GM19043 (cell line): ENCODE data around the gene HPD.

ENCODE experiments used
- ATAC-seq: cut with Tn5 transposase; IDR thresholded peaks from one replicate; pipeline ENCODE4 v1.9.1; 2021; ENCODE audit warnings: low read depth; ENCODE audit not compliant: unreplicated experiment

The HPD gene

GRCh38 chr12:121829250-121829918 lies 29.3 kb downstream of the HPD start:
- no peak for ATAC-seq

- ATAC-seq, result no peak
Measured at GRCh38 chr12:121828826-121829225, 29.8 kb downstream of the HPD start.

- no peak for ATAC-seq
Measured at GRCh38 chr12:121828306-121828705, 30.4 kb downstream of the HPD start.

GRCh38 chr12:121827351-121828099 lies 31.1 kb downstream of the HPD start:
- no peak for ATAC-seq

GRCh38 chr12:121826318-121827150 lies 32.1 kb downstream of the HPD start:
- no peak for ATAC-seq

GRCh38 chr12:121825041-121825523 lies 33.6 kb downstream of the HPD start:
- ATAC-seq, result no peak

- no peak for ATAC-seq
Measured at GRCh38 chr12:121823727-121824115, 34.9 kb downstream of the HPD start.

GRCh38 chr12:121823101-121823726 lies 35.4 kb downstream of the HPD start:
- ATAC-seq, result no peak

GRCh38 chr12:121822393-121823100 lies 36.1 kb downstream of the HPD start:
- ATAC-seq, result no peak

- ATAC-seq, result no peak
Measured at GRCh38 chr12:121820056-121820455, 38.6 kb downstream of the HPD start.

- no peak for ATAC-seq
Measured at GRCh38 chr12:121819212-121819949, 39.3 kb downstream of the HPD start.

- ATAC-seq, result no peak
Measured at GRCh38 chr12:121817648-121818043, 41.0 kb downstream of the HPD start.

GRCh38 chr12:121816925-121817647 lies 41.6 kb downstream of the HPD start:
- ATAC-seq, result no peak

- no peak for ATAC-seq
Measured at GRCh38 chr12:121815263-121815662, 43.4 kb downstream of the HPD start.

- ATAC-seq, result no peak
Measured at GRCh38 chr12:121814429-121815119, 44.1 kb downstream of the HPD start.

GRCh38 chr12:121813951-121814350 lies 44.7 kb downstream of the HPD start:
- ATAC-seq, result no peak

- ATAC-seq, result no peak
Measured at GRCh38 chr12:121812921-121813896, 45.5 kb downstream of the HPD start.
